WI38 (cell line): ENCODE data around the gene BRSK1.

Experiments
- H3K4me3 ChIP-seq: 2 replicates; pipeline ENCODE4 v1.5.1; 2011; ENCODE audit warnings: low read depth, mild to moderate bottlenecking, control low read depth, low read length
- TF ChIP-seq, protein P1 (sequence below): IDR thresholded peaks from 2 replicates; pipeline ENCODE4 v1.5.1; 2012; ENCODE audit warnings: low read depth, mild to moderate bottlenecking, control low read depth, low read length

The BRSK1 gene

DNA sequence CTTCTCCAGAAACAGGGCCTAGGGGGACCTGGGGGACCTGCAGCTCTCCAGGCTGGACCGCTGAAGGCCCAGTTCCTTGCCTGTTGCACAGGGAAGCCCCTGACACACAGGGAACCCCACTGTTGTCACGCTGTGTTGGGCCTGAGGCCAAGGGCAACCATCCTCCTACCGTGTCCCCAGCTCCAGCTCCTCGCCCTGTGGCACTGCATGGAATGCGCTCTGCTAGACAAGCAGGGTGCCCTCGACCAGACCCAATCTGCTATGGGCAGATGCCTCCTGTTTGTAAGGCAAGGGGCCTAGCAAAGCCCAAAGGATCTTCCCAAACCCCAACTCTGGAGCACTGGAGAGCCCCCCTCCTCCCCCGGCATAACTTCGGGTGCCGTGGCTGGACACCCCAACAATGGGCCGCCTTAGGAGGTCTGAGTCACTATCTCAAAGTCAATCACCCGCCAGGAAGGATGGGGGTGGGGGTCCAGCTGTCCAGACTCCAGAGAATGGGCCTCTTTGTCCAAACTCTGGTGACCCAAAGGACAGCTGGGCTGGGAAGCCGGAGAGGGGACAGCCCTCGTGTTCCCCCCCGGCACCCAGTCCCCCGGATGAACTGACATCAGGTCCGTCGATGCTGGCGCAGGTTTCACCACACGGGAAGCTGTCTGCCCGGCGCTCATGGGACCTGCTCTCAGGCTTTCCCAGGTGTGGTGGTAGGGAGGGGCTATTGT lies 3.7 kb downstream of the BRSK1 start:
- H3K4me3 ChIP-seq, result no peak overlapping the region
- TF ChIP-seq, protein P1, sequence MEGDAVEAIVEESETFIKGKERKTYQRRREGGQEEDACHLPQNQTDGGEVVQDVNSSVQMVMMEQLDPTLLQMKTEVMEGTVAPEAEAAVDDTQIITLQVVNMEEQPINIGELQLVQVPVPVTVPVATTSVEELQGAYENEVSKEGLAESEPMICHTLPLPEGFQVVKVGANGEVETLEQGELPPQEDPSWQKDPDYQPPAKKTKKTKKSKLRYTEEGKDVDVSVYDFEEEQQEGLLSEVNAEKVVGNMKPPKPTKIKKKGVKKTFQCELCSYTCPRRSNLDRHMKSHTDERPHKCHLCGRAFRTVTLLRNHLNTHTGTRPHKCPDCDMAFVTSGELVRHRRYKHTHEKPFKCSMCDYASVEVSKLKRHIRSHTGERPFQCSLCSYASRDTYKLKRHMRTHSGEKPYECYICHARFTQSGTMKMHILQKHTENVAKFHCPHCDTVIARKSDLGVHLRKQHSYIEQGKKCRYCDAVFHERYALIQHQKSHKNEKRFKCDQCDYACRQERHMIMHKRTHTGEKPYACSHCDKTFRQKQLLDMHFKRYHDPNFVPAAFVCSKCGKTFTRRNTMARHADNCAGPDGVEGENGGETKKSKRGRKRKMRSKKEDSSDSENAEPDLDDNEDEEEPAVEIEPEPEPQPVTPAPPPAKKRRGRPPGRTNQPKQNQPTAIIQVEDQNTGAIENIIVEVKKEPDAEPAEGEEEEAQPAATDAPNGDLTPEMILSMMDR, result no peak

DNA sequence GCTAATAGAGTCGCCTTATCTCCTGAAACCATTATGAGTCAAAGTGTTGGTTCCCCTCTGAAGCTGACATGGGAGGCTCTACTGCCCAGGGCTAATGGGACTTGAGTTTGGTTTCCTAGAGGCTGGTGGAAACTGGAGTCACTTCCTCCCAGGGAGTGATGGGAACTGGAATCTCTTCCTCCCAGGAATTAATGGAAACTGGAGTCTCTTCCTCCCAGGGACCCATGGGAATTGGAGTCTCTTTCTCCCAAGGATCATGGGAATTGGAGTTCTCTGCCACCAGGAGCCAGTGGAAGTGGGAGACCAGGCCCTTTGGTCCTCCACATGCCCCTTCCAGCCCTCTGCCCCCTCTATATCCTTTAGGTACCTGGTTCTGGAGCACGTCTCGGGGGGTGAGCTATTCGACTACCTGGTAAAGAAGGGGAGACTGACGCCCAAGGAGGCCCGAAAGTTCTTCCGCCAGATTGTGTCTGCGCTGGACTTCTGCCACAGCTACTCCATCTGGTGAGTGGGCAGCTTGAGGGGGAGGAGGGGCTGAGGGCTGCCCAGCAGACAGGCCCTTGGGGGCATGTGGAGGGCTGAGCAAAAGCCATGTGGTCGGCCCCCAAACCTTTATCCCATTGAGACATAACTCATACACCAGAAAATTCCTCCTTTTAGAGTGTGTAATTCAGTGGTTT lies 5.5 kb downstream of the BRSK1 start:
- TF ChIP-seq, protein P1, result no peak
- H3K4me3 ChIP-seq, result no peak overlapping the region

DNA sequence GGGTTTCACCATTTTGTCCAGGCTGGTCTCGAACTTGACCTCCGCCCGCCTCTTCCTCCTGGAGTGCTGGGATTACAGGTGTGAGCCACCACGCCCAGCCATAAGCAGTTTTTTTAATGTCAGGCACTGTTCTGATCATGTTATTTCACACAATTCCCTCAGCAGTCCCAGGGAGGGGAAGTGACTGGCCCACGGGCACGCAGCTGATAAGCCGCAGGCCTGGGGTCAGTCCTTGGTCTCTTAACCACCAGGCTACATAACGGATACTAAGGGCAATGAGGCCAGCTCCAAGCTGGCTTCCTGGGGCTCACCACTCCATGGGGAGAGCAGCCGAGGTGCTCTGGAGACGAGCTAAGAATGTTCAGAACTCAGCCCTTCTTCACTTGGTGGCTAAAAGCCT lies 13.5 kb downstream of the BRSK1 start:
- H3K4me3 ChIP-seq, result no peak overlapping the region
- TF ChIP-seq, protein P1, result no peak

DNA sequence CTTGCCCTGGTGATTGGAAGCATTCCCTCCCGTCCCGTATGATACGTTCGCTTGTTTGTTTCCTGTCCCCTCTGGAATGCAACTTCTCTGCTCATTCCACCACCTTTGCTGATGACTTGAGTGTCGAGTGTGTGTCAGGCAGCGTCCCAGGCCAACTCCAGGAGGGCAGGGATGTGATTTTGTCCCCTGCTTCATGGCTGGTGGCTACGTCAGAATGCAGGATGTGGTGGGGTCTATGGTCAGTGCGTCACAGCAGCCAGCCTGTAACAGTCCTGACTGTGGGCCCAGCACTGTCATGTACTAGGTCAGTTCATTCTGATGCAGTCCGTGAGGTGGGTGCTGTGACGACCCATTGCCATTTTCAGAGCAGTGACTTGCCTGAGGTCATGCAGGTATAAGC lies 16.2 kb downstream of the BRSK1 start:
- no peak overlapping the region for H3K4me3 ChIP-seq
- TF ChIP-seq, protein P1, result no peak

DNA sequence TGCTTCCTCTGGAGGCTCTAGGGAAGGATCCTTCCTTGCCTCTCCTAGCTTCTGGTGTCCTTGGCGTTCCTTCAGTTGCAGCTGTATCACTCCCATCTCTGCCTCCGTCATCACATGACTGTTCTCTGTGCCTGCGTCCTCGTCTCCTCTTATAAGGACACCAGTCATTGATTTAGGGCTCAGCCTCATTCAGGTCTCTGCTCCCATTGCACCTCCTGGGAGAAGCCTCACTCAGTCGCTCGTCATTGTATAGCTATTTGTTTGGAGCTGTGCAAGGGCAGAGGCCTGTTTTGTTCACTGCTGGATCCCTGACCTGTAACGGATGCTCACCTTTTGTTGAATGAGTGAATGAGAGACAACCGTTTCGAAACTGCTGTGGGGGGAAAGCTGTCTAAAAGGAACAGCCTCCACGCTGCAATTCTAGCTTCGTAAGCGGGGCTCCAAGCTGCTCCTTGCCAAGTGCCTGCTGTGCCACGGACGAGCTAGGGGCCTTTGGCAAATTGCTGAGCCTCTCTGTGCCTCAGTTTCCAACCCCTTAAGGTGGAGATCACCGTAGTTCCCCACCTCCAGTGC lies 17.2 kb downstream of the BRSK1 start:
- TF ChIP-seq, protein P1, result no peak
- no peak overlapping the region for H3K4me3 ChIP-seq

DNA sequence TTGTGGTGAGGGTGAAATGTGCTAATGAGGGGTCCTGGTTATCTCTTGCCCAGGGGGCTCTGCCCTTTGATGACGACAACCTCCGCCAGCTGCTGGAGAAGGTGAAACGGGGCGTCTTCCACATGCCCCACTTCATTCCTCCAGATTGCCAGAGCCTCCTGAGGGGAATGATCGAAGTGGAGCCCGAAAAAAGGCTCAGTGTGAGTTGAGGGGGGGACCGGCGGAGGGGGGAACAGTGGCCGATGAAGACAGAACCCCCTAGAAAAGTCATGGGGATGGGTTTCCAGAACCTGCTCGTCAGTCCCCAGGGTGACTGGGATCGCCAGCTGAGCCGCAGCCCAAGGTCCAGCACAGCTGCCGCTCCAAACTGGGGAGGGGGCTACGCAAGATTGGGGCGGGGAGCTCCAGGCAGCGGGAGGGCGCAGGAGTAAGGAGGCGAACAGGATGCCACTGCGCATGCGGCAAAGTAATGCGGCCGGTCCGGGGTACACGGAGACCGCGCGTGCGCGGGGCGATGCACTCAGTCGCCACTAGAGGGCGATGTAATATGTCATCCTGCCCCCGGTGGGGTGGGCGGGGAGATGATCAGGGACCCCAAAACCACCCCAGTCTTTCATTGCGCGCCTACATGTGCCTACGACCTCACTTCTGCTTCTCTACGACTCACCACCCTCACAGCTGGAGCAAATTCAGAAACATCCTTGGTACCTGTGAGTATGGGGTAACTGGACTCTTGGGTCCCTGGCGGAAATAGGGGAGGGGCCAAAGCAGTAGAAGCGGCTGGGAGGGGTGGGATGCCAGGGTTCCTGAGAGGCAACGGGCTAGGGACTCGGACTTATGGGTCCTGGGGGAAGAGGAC lies 17.9 kb downstream of the BRSK1 start:
- peak overlapping the region; percentile 37; the same call in 1 of the 2 replicates for H3K4me3 ChIP-seq
- TF ChIP-seq, protein P1, result peak; percentile 85
